ENCODE results near the gene SSTR3.
"Not testable (repeated sequence)": the region's sequence is repeated elsewhere in the genome, so short reads cannot be mapped to it uniquely, and the experiment has no call there.

SSTR3 gene

GRCh38 chr22:37172266-37173245, 39.7 kb downstream of the SSTR3 start:
- H3K4me3 ChIP-seq (replicated peaks; ENCODE audit: low read depth, low read length): no peak overlapping the region
- no peak for DNase-seq (ENCODE audit: extremely low read depth, low read depth)
- TF ChIP-seq CTCF (IDR thresholded peaks at IDR 0.05; ENCODE audit: low read depth, low read length, missing control alignments): no peak

DNA sequence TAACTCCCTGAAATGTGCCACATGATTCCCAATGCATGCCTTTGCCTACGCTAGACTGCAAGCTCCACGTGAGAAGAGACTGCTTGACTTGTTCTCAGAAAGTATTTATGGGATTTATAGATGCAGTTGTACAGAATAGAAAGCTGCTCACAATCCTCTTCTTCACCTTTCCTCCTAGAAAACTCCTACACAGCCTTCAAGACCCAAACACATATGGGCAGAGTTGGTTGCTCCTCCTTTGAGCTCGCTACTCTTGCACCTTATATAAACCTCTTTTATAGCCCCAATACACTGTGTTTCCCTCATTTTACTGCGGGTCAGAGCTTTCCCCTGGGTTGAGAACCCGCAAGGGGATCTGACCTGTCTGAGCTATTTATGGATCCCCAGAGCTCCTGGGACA, 40.6 kb downstream of the SSTR3 start:
- no peak for DNase-seq (ENCODE audit: extremely low read depth, low read depth)
- no peak overlapping the region for H3K4me3 ChIP-seq (replicated peaks; ENCODE audit: low read depth, low read length)
- TF ChIP-seq CTCF (IDR thresholded peaks at IDR 0.05; ENCODE audit: low read depth, low read length, missing control alignments): no peak

DNA sequence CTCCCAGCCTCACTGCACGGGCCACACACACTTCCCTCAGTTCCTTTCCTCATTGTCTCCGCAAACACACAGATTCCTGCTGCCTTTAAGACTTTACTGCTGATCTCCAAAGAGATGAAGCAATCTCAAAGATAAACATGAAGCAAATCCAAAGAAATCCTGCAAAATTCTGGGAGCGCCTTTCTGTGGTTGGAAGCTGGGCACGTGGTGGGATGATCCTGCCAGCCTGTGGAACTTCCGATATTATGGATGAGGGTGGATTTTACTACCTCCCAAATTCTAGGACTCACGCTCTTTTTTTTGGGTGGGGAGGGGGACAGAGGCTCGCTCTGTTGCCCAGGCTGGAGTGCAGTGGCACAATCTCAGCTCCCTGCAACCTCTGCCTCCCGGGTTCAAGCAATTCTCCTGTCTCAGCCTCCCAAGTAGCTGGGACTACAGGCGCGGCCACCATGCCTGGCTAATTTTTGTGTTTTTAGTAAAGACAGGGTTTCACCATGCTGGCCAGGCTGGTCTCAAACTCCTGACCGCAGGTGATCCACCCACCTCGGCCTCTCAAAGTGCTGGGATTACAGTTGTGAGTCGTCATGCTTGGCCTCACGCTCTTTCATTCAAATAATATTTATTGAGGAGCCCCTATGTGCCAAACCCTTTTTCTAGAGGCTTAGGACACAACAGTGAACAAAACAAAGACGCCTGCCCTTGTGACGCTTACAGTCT, 41.4 kb downstream of the SSTR3 start:
- not testable (repeated sequence) for H3K4me3 ChIP-seq (replicated peaks; ENCODE audit: low read depth, low read length); DNase-seq (ENCODE audit: extremely low read depth, low read depth)

- DNase-seq (ENCODE audit: extremely low read depth, low read depth): no peak
These were observed 42.2 kb downstream of the SSTR3 start for GRCh38 chr22:37169947-37170688.

DNA sequence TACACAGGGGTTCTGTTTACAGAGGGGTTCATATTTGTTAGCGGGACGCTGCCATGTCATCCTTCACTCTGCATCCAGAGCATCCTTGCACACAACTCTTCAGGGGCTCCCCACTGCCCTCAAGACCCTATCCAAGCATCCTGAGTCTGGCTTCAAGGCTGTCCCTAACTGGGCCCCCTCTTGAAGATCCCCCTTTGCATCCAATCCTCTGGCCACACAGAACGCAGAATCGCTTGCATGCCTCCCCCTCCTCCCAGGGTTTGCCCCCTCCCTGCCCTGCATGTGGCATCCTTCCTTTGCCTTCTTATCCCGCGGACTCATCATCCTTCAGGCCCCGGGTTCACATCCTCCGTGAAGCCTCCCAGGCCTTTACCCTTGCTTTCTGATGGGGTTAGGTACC, 42.9 kb downstream of the SSTR3 start:
- no peak for TF ChIP-seq CTCF (IDR thresholded peaks at IDR 0.05; ENCODE audit: low read depth, low read length, missing control alignments)
- DNase-seq (ENCODE audit: extremely low read depth, low read depth): no peak
- no peak overlapping the region for H3K4me3 ChIP-seq (replicated peaks; ENCODE audit: low read depth, low read length)

More at GRCh38 chr22:37169947-37170688, 42.2 kb downstream of the SSTR3 start:
- TF ChIP-seq CTCF (IDR thresholded peaks at IDR 0.05; ENCODE audit: low read depth, low read length, missing control alignments): no peak
- H3K4me3 ChIP-seq (replicated peaks; ENCODE audit: low read depth, low read length): no peak overlapping the region

DNA sequence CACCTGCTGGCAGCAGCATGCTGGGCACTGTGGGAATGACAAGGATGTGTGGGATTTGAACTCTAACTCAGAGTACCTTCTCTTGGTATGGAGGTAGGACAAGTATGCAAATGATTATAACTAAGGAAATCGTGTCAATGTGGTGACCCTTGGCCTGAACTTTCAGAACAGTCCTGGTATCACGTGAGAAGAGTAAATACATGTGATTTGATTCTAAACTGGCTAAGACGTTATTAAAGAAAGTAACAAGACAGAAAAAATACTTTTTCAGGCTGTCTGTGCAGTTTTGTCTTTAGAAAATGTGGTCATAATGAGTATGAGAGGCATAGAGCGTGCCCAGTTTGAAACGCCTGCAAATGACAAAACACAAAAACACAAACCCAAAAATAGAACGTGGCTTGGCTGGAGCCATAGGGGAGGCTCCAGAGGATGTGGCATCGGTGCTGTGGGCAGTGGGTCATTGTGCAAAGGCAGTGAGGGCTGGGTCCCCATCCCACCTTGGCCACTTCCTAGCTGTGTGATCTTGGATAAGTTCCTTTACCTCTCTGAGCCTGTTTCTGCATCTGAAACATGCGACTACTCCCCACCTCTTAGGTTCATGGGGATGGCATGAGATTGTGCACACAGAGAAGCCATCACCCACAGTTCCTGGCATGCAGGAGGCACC, 44.2 kb downstream of the SSTR3 start:
- no peak for DNase-seq (ENCODE audit: extremely low read depth, low read depth)
- no peak overlapping the region for H3K4me3 ChIP-seq (replicated peaks; ENCODE audit: low read depth, low read length)
- no peak for TF ChIP-seq CTCF (IDR thresholded peaks at IDR 0.05; ENCODE audit: low read depth, low read length, missing control alignments)

Data from HFF-Myc (cell line).